GM12891 (cell line): Measurements from ENCODE around the gene KRI1.
"Not testable (repeated sequence)": the region's sequence is repeated elsewhere in the genome, so short reads cannot be mapped to it uniquely, and the experiment has no call there.

ENCODE experiments used
- DNase-seq: peaks from one replicate; pipeline ENCODE4 v3.0.0; 2011; ENCODE audit warnings: low spot score; ENCODE audit not compliant: insufficient read length
- FAIRE-seq: peaks from 2 replicates; lab custom pipeline; 2011; peaks lifted over from hg19 to GRCh38; lab: Jason Lieb, UNC
- PAX5 ChIP-seq: IDR thresholded peaks from 2 replicates; pipeline ENCODE4 v1.6.1; 2011; ENCODE audit warnings: low read length, moderate library complexity, mild to moderate bottlenecking; ENCODE audit not compliant: insufficient read depth, severe bottlenecking
- POLR2A ChIP-seq: IDR thresholded peaks from 2 replicates; pipeline ENCODE4 v1.6.1; 2011; ENCODE audit warnings: low read depth, low read length, control low read depth
- POLR2AphosphoS5 ChIP-seq: IDR thresholded peaks from 2 replicates; pipeline ENCODE4 v1.6.1; 2011; ENCODE audit warnings: low read depth, low read length, control low read depth
- POU2F2 ChIP-seq: IDR thresholded peaks from 2 replicates; pipeline ENCODE4 v1.6.1; 2011; ENCODE audit warnings: low read depth, mild to moderate bottlenecking, control low read depth, low read length, moderate library complexity
- SPI1 ChIP-seq: IDR thresholded peaks from 2 replicates; pipeline ENCODE4 v1.6.1; 2011; ENCODE audit warnings: low read depth, low read length, control low read depth
- TAF1 ChIP-seq: IDR thresholded peaks from 2 replicates; pipeline ENCODE4 v1.6.1; 2011; ENCODE audit warnings: low read depth, low read length, control low read depth

The KRI1 gene

DNA sequence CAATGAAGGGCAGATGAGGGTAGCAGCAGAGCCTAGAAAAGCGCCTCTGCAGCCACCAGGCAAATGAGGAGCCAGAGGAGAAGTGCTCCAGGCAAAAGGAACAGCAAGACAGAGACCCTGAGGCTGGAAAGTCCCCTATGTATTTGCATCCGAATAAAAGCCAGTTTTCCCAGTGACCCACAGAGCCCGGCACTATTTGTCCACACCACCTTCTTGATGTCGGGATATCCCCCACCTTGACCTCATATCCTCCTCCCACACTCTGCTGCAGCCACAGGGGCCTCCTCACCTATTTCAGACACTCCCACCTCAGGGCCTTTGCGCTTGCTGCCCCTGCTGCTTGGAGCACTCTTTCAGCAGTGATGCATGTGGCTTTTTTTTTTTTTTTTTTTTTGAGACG is 15.5 kb downstream of the KRI1 start:
- DNase-seq: no peak
- FAIRE-seq: no peak
- TF ChIP-seq POLR2A (no peak), POU2F2 (no peak), TAF1 (no peak), POLR2AphosphoS5 (no peak), PAX5 (no peak), SPI1 (no peak)

- TF ChIP-seq TAF1 (no peak), POLR2A (no peak)
- FAIRE-seq: no peak
- DNase-seq: no peak
Observed at GRCh38 chr19:10549733-10550132, 16.1 kb downstream of the KRI1 start.

GRCh38 chr19:10548746-10549276 is 17.0 kb downstream of the KRI1 start:
- no peak for TF ChIP-seq POLR2A
- no peak for TF ChIP-seq POU2F2
- TF ChIP-seq POLR2AphosphoS5: no peak
- no peak for TF ChIP-seq PAX5
- no peak for TF ChIP-seq SPI1
- TF ChIP-seq TAF1: no peak
- DNase-seq (no peak), FAIRE-seq (no peak)

DNA sequence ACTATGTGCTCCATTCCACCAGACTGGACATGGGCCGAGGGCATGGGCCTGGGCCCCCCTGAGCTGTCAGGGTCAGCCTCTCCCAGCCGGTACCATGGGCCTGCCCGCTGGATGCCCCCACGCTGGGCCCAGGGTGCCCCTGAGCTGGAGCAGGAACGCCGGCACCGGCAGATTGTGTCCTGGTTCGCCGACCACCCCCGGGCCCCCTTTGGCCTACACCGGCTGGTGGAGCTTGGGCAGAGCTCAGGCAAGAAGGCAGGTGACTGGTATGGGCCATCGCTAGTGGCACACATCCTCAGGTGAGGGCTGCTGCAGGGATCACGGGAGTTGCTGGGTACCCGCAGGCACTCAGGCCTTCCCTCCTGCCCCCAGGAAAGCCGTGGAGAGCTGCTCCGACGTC is 19.0 kb downstream of the KRI1 start:
- FAIRE-seq (no peak), DNase-seq (no peak)
- TF ChIP-seq SPI1 (no peak), POU2F2 (no peak), POLR2AphosphoS5 (no peak), TAF1 (no peak), POLR2A (no peak), PAX5 (no peak)

- DNase-seq: no peak
- FAIRE-seq: peak; percentile 60
- TF ChIP-seq POU2F2 (no peak), TAF1 (no peak), POLR2A (no peak), PAX5 (no peak), POLR2AphosphoS5 (no peak), SPI1 (no peak)
Observed at GRCh38 chr19:10544753-10545251, 21.0 kb downstream of the KRI1 start.

DNA sequence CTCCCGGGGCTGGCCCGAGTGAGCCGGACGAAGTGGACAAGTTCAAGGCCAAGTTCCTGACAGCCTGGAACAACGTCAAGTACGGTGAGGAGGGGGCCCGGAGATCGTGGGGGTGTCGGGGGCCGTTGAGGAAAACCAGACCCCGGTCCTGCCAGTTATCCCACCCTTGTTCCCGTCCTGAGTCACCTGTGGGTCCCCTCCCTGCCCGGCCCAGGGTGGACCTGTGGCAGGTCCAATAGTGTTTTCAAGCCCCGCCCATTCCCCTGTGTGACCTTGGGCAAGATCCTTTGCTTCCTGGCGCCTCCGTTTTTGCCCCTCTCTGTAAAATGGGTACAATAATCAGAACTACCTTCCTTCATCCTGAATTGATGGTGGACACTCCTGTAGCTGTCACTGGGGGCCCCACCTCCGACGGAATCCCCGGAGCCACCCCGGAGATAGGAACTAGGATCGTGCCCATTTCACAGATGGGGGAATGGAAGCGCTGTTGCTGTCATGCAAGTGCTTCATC is 21.5 kb downstream of the KRI1 start:
- no peak for DNase-seq
- FAIRE-seq: no peak
- TF ChIP-seq POLR2AphosphoS5: no peak
- TF ChIP-seq POU2F2: no peak
- no peak for TF ChIP-seq PAX5
- no peak for TF ChIP-seq POLR2A
- TF ChIP-seq TAF1: no peak
- TF ChIP-seq SPI1: no peak

DNA sequence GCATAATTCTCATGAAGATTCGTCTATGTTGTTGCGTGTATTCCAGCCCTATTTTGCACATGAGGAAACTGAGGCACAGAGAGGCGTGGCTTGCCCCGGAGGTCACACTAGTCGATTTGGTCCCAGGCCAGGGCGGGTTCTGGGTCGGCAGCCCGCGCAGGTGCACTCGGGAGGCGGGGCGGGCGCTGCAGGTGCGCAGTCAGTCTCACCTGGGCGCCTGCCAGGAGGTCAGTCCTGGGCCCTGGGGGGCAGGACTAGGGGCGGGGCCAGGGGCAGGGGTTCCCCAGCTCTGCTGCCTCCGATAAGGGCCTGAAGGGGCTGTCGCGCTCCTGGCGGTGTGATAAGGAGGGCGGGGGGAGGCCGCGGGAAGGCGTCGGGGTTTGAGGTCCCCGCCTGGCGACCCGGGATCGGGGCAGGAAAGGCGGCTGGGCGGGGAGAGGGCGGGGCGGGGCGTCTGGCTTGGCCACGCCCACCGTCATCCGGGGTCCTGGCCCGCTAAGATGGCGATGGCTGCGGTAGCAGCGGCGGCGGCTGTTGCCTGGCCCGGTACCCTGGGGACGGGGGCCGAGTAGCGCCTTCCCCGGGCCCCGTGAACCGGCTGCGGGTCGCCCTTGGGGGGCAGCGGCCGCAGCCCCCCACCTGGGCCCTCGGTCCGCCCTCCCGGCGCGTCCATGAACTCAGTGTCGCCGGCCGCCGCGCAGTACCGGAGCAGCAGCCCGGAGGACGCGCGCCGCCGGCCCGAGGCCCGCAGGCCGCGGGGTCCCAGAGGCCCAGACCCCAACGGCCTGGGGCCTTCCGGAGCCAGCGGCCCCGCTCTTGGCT is 22.2 kb downstream of the KRI1 start, which contains the start of gene ATG4D:
ATG4D (plus strand) TSS at position 485 of the 822 bp plus-strand sequence; CDS start at position 672, 187 bp downstream.
- DNase-seq: peak; percentile 98
- peak; percentile 85 for FAIRE-seq
- TF ChIP-seq POLR2A (peak; percentile 67), TAF1 (peak; percentile 88), POU2F2 (no peak), PAX5 (no peak), POLR2AphosphoS5 (peak; percentile 53; the same call in 1 of the 2 replicates), SPI1 (no peak)

GRCh38 chr19:10543059-10543419 is 22.8 kb downstream of the KRI1 start:
- DNase-seq: no peak
- TF ChIP-seq POLR2A: no peak
- TF ChIP-seq PAX5: no peak
- no peak for TF ChIP-seq POLR2AphosphoS5
- TF ChIP-seq SPI1: no peak
- TF ChIP-seq TAF1: no peak
- TF ChIP-seq POU2F2: no peak
- FAIRE-seq: no peak

DNA sequence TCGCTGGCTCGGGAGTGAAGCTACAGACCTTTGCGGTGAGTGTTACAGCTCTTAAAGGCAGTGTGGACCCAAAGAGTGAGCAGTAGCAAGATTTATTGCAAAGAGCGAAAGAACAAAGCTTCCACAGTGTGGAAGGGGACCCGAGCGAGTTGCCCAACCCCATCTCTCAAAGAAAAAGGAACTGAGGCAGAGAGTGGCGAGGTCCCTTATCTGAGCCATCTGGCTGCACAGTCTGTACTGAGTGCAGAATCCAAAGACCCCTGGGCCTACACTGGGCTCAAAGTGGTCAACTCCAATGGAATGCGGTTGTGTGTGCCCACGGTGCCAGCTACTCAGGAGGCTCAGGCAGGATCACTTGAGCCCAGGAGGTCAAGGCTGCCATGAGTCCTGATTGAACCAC is 26.8 kb downstream of the KRI1 start:
- not testable (repeated sequence) for FAIRE-seq

More for the DNA sequence above, 26.8 kb downstream of the KRI1 start:
- DNase-seq: not testable (repeated sequence)
